HL-60 (cell line): ENCODE data around the gene UBFD1.

Experiments used
- POLR2AphosphoS5 ChIP-seq: IDR thresholded peaks from 2 replicates; pipeline ENCODE4 v1.6.1; 2012; ENCODE audit warnings: low read depth
- TF ChIP-seq, protein P1 (sequence below): IDR thresholded peaks from one replicate; pipeline ENCODE4 v1.5.1; 2011; ENCODE audit warnings: low read length, control low read depth, inconsistent platforms; ENCODE audit not compliant: insufficient read depth
- TF ChIP-seq, protein P2 (sequence below): IDR thresholded peaks from 2 replicates; pipeline ENCODE4 v1.6.1; 2012; ENCODE audit warnings: low read depth; ENCODE audit not compliant: insufficient replicate concordance

DNA sequence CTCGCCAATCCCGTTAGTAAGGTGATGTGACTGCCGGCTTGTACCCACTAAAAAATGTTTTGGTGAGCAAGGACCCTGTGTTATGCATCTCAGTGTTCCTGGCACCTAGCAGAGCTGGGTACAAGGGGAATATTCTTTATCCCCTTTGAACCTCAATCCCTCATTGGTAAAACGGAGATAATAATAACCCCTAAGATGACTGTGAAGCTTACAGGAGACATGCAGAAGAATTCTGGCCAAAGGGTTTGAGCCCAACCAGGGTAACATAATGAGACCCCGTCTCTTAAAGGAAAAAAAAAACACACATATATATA is 48.1 kb upstream of the UBFD1 start:
- TF ChIP-seq, protein P1, sequence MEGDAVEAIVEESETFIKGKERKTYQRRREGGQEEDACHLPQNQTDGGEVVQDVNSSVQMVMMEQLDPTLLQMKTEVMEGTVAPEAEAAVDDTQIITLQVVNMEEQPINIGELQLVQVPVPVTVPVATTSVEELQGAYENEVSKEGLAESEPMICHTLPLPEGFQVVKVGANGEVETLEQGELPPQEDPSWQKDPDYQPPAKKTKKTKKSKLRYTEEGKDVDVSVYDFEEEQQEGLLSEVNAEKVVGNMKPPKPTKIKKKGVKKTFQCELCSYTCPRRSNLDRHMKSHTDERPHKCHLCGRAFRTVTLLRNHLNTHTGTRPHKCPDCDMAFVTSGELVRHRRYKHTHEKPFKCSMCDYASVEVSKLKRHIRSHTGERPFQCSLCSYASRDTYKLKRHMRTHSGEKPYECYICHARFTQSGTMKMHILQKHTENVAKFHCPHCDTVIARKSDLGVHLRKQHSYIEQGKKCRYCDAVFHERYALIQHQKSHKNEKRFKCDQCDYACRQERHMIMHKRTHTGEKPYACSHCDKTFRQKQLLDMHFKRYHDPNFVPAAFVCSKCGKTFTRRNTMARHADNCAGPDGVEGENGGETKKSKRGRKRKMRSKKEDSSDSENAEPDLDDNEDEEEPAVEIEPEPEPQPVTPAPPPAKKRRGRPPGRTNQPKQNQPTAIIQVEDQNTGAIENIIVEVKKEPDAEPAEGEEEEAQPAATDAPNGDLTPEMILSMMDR, result no peak
- no peak for TF ChIP-seq POLR2AphosphoS5
- TF ChIP-seq, protein P2, sequence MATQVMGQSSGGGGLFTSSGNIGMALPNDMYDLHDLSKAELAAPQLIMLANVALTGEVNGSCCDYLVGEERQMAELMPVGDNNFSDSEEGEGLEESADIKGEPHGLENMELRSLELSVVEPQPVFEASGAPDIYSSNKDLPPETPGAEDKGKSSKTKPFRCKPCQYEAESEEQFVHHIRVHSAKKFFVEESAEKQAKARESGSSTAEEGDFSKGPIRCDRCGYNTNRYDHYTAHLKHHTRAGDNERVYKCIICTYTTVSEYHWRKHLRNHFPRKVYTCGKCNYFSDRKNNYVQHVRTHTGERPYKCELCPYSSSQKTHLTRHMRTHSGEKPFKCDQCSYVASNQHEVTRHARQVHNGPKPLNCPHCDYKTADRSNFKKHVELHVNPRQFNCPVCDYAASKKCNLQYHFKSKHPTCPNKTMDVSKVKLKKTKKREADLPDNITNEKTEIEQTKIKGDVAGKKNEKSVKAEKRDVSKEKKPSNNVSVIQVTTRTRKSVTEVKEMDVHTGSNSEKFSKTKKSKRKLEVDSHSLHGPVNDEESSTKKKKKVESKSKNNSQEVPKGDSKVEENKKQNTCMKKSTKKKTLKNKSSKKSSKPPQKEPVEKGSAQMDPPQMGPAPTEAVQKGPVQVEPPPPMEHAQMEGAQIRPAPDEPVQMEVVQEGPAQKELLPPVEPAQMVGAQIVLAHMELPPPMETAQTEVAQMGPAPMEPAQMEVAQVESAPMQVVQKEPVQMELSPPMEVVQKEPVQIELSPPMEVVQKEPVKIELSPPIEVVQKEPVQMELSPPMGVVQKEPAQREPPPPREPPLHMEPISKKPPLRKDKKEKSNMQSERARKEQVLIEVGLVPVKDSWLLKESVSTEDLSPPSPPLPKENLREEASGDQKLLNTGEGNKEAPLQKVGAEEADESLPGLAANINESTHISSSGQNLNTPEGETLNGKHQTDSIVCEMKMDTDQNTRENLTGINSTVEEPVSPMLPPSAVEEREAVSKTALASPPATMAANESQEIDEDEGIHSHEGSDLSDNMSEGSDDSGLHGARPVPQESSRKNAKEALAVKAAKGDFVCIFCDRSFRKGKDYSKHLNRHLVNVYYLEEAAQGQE, result no peak
